ENCODE measurements around the gene STAB2.

STAB2 gene

DNA sequence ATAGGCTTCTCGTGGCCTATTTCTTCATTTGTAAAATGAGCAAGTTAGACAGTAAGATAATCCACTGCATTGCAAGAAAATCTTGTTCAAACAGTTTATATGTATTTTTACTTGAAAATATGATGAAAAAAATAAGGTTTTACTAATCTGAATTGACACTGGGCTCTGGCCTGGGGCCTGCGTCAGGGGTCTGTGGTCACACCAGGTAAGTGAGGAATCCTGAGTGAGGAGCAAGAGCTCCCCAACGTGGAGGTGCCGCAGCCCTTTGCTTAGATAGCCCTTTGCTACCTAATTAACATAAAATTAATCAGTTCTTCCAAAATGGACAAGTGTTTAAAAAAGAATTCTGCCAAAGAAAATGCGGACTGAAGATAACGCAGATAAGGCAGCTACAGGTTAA lies 39.1 kb upstream of the STAB2 start:
- Histone ChIP-seq H3K27me3 (ENCODE audit: insufficient read depth, insufficient read length) (no peaks in the 10 kb centered on the region), H3K9ac (ENCODE audit: insufficient read length, low read depth) (no peak overlapping the region), H3K4me3 (ENCODE audit: insufficient read length, low read depth) (no peak overlapping the region), H3K9me3 (ENCODE audit: insufficient read depth, low read length) (no peaks in the 10 kb centered on the region), H3K4me1 (ENCODE audit: insufficient read depth, insufficient read length) (no peaks in the 10 kb centered on the region), H3K36me3 (ENCODE audit: insufficient read depth, insufficient read length, low read length) (no peaks in the 10 kb centered on the region)
- DNase-seq (ENCODE audit: low read depth, low spot score) = no peak
- TF ChIP-seq SUZ12 (IDR thresholded peaks at IDR 0.05; ENCODE audit: extremely low read depth, insufficient read depth, insufficient read length) (no peak), YY1 (IDR thresholded peaks at IDR 0.05; ENCODE audit: insufficient read depth, insufficient read length) (no peak), ZNF274 (IDR thresholded peaks at IDR 0.05; ENCODE audit: low read depth, low read length) (no peak)

DNA sequence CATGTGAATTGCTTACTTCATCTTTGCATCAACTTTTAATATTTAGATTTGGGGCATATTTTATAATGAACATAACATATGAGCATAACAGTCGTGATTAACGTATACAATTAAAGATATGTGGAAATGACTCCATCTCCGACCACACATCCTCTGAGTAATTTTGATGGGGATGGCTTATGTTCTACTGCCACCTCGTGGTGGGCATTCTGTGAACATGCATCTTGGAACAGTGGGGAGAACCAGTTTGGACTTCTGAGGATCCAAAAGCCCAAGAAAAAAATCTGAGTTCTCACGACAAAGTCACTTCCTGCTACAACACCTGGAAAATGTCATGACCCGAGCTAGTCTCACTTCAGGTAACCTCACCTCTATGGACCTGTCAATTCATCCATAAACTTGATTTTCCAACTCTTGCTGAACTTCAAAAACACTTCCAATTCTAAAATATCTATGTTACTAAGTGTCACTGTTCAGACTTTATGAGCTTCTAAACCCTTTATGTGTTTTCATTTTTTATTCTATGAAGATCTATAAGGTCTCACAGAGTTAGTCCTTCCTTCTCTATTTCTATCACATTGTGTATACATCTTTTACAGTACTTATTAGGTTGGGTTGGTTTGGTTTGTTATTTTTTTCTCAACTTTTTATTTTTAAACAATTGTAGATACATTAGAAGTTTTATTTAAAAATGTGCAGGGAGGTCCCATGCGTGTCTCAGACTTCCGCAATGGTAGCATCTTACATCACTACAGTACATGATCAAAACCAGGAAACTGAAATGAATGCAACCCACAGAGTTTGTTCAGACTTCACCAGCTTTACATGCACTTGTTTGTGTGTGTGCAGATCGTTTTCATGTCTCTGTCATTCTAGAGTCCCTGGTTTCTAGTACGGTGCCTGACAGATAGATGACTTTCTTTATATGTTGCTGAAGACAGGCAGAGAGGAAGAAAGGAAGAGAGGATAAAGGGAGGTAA lies 38.2 kb upstream of the STAB2 start:
- Histone ChIP-seq H3K4me1 (ENCODE audit: insufficient read depth, insufficient read length) (no peaks in the 10 kb centered on the region), H3K36me3 (ENCODE audit: insufficient read depth, insufficient read length, low read length) (no peaks in the 10 kb centered on the region), H3K27me3 (ENCODE audit: insufficient read depth, insufficient read length) (no peaks in the 10 kb centered on the region), H3K9ac (ENCODE audit: insufficient read length, low read depth) (no peak overlapping the region), H3K9me3 (ENCODE audit: insufficient read depth, low read length) (no peaks in the 10 kb centered on the region), H3K4me3 (ENCODE audit: insufficient read length, low read depth) (no peak overlapping the region)
- peak; percentile 62 for DNase-seq (ENCODE audit: low read depth, low spot score)
- TF ChIP-seq YY1 (IDR thresholded peaks at IDR 0.05; ENCODE audit: insufficient read depth, insufficient read length) (no peak), ZNF274 (IDR thresholded peaks at IDR 0.05; ENCODE audit: low read depth, low read length) (no peak), SUZ12 (IDR thresholded peaks at IDR 0.05; ENCODE audit: extremely low read depth, insufficient read depth, insufficient read length) (no peak)

DNA sequence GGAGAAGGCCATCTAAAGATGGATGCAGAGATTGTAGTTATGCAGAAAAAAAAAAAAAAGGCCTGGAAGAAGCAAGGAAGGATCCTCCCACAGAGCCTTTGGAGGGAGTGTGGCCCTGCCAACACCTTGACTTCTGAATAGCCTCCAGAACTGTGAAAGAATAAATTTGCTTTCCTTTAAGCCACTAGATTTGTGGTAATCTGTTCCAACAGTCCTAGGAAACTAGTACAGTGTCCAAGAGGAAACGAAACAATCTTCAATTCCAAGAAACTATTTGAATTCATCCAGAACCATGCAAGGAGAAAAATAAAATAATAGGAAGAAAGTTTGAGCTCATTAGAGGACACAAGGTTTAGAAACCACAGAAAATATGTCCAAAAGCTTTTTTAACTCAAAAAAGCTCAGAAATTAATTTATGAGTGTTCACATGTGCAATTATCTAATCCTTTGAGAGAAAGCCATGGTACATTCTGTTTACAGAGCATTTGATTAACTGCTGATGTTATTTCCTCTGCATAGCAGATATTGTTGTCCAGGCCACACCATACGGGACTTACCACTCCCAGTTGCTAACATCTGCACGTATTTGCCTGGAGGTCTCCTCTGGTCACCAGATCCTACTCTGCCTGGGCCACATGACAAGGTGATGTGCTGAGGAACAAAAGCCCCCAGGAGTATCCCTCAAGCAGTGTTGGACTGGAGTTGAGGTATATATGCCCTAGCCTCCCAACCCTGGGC lies 30.0 kb upstream of the STAB2 start:
- H3K4me1 ChIP-seq (ENCODE audit: insufficient read depth, insufficient read length) = no peaks in the 10 kb centered on the region
- no peak for DNase-seq (ENCODE audit: low read depth, low spot score)
- H3K9me3 ChIP-seq (ENCODE audit: insufficient read depth, low read length) = no peaks in the 10 kb centered on the region
- TF ChIP-seq ZNF274 (IDR thresholded peaks at IDR 0.05; ENCODE audit: low read depth, low read length) = no peak
- no peak for TF ChIP-seq YY1 (IDR thresholded peaks at IDR 0.05; ENCODE audit: insufficient read depth, insufficient read length)
- no peak for TF ChIP-seq SUZ12 (IDR thresholded peaks at IDR 0.05; ENCODE audit: extremely low read depth, insufficient read depth, insufficient read length)
- no peaks in the 10 kb centered on the region for H3K36me3 ChIP-seq (ENCODE audit: insufficient read depth, insufficient read length, low read length)
- no peaks in the 10 kb centered on the region for H3K27me3 ChIP-seq (ENCODE audit: insufficient read depth, insufficient read length)
- no peak overlapping the region for H3K9ac ChIP-seq (ENCODE audit: insufficient read length, low read depth)
- H3K4me3 ChIP-seq (ENCODE audit: insufficient read length, low read depth) = no peak overlapping the region

DNA sequence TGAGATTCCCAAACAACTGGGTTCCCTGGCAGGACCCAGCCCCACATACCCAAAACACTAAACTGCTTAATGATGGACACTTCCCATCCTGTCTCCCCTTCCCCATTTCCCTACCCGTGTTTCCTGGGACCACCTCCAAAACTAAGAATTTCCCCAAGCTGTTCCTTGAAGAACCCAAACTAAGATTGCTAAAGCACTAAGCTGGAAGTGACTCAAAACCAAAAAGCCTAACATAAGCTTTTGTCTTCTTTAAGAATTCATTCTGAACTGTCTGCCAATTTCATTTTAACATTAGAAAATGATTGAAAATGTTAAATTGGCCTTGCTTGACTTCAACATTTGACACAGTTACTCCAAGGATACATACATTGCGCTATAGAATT lies 29.5 kb upstream of the STAB2 start:
- H3K36me3 ChIP-seq (ENCODE audit: insufficient read depth, insufficient read length, low read length) = no peaks in the 10 kb centered on the region
- H3K4me3 ChIP-seq (ENCODE audit: insufficient read length, low read depth) = no peak overlapping the region
- no peak for TF ChIP-seq ZNF274 (IDR thresholded peaks at IDR 0.05; ENCODE audit: low read depth, low read length)
- TF ChIP-seq SUZ12 (IDR thresholded peaks at IDR 0.05; ENCODE audit: extremely low read depth, insufficient read depth, insufficient read length) = no peak
- TF ChIP-seq YY1 (IDR thresholded peaks at IDR 0.05; ENCODE audit: insufficient read depth, insufficient read length) = no peak
- no peaks in the 10 kb centered on the region for H3K27me3 ChIP-seq (ENCODE audit: insufficient read depth, insufficient read length)
- H3K9me3 ChIP-seq (ENCODE audit: insufficient read depth, low read length) = 0 out of 2 replicates have a peak, but pooled peaks cover under 1% of the 10 kb centered on the region
- H3K4me1 ChIP-seq (ENCODE audit: insufficient read depth, insufficient read length) = no peaks in the 10 kb centered on the region
- no peak for DNase-seq (ENCODE audit: low read depth, low spot score)
- H3K9ac ChIP-seq (ENCODE audit: insufficient read length, low read depth) = no peak overlapping the region

DNA sequence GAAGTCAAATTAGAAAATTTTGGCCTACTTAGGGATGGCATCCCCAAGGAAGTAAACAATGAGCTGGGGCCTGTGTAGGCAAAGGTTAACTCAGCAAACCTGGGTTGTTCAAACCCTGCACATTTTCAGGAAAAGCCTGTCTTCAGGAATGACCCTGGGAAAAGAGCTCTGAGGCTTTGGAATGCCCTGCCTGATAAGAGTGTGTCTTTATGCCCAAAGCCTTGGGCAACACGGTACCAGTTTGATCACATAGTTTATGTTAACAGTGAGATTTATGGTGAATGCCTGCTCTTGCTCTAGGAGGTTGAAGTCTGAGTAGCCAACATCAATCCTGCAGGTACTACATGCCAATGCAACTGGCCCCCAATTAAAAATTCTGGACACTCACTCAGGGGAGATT lies 28.2 kb upstream of the STAB2 start:
- Histone ChIP-seq H3K36me3 (ENCODE audit: insufficient read depth, insufficient read length, low read length) (no peaks in the 10 kb centered on the region), H3K4me1 (ENCODE audit: insufficient read depth, insufficient read length) (no peaks in the 10 kb centered on the region), H3K9me3 (ENCODE audit: insufficient read depth, low read length) (0 out of 2 replicates have a peak, but pooled peaks cover 10% of the 10 kb centered on the region), H3K4me3 (ENCODE audit: insufficient read length, low read depth) (no peak overlapping the region), H3K27me3 (ENCODE audit: insufficient read depth, insufficient read length) (no peaks in the 10 kb centered on the region), H3K9ac (ENCODE audit: insufficient read length, low read depth) (no peak overlapping the region)
- no peak for TF ChIP-seq ZNF274 (IDR thresholded peaks at IDR 0.05; ENCODE audit: low read depth, low read length)
- no peak for TF ChIP-seq YY1 (IDR thresholded peaks at IDR 0.05; ENCODE audit: insufficient read depth, insufficient read length)
- TF ChIP-seq SUZ12 (IDR thresholded peaks at IDR 0.05; ENCODE audit: extremely low read depth, insufficient read depth, insufficient read length) = no peak
- DNase-seq (ENCODE audit: low read depth, low spot score) = no peak

DNA sequence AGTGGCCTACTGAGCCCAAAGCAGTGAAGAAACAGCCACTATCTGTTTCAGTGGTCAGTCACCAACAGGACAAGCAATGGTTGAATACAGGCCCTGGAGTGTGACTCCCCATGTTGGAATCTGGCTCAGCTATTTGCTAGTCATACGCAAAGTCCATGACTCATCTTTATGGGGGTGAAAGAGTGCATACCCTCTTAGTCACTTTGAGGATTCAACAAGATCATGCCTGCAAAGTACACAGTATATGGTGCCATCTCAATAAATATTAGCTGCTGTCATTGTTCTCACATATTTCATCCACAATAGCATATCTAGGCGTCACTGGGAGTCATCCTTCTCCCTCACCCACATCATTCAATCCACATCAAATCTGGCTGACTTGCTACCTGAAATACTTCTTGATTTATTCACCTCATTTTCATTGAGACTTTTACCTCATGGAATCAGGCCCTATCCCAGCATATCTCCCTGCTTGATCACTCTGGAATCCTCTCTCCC lies 26.4 kb upstream of the STAB2 start:
- no peaks in the 10 kb centered on the region for H3K36me3 ChIP-seq (ENCODE audit: insufficient read depth, insufficient read length, low read length)
- no peaks in the 10 kb centered on the region for H3K27me3 ChIP-seq (ENCODE audit: insufficient read depth, insufficient read length)
- no peaks in the 10 kb centered on the region for H3K4me1 ChIP-seq (ENCODE audit: insufficient read depth, insufficient read length)
- H3K9ac ChIP-seq (ENCODE audit: insufficient read length, low read depth) = no peak overlapping the region
- no peak overlapping the region for H3K4me3 ChIP-seq (ENCODE audit: insufficient read length, low read depth)
- DNase-seq (ENCODE audit: low read depth, low spot score) = peak; percentile 30
- H3K9me3 ChIP-seq (ENCODE audit: insufficient read depth, low read length) = 0 out of 2 replicates have a peak, but pooled peaks cover 10% of the 10 kb centered on the region
- no peak for TF ChIP-seq ZNF274 (IDR thresholded peaks at IDR 0.05; ENCODE audit: low read depth, low read length)
- TF ChIP-seq YY1 (IDR thresholded peaks at IDR 0.05; ENCODE audit: insufficient read depth, insufficient read length) = no peak
- no peak for TF ChIP-seq SUZ12 (IDR thresholded peaks at IDR 0.05; ENCODE audit: extremely low read depth, insufficient read depth, insufficient read length)

DNA sequence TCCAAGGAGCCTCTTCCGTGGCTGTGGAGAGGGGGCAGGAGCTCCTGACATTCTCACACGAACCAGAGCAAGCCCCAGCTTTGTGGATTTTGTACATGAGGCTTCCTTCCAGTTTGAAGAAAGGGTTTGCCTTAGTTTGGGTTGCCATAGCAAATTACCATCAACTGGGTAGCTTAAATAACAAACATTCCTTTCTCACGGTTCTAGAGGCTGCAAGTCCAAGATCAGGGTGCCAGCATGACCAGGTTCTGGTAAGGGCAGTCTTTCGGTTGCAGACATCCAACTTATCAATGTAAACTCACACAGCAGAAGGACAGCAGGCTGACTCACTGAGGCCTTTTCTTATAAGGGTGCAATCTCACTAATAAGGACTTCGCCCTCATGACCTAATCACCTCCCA lies 25.9 kb upstream of the STAB2 start:
- Histone ChIP-seq H3K4me3 (ENCODE audit: insufficient read length, low read depth) (no peak overlapping the region), H3K9me3 (ENCODE audit: insufficient read depth, low read length) (peaks cover 12% of the 10 kb centered on the region), H3K9ac (ENCODE audit: insufficient read length, low read depth) (no peak overlapping the region), H3K4me1 (ENCODE audit: insufficient read depth, insufficient read length) (no peaks in the 10 kb centered on the region), H3K36me3 (ENCODE audit: insufficient read depth, insufficient read length, low read length) (no peaks in the 10 kb centered on the region), H3K27me3 (ENCODE audit: insufficient read depth, insufficient read length) (no peaks in the 10 kb centered on the region)
- no peak for DNase-seq (ENCODE audit: low read depth, low spot score)
- TF ChIP-seq YY1 (IDR thresholded peaks at IDR 0.05; ENCODE audit: insufficient read depth, insufficient read length) = no peak
- TF ChIP-seq ZNF274 (IDR thresholded peaks at IDR 0.05; ENCODE audit: low read depth, low read length) = no peak
- no peak for TF ChIP-seq SUZ12 (IDR thresholded peaks at IDR 0.05; ENCODE audit: extremely low read depth, insufficient read depth, insufficient read length)
